Measurements from ENCODE around the gene ACER3.
"Not testable (repeated sequence)": the region's sequence is repeated elsewhere in the genome, so short reads cannot be mapped to it uniquely, and the experiment has no call there.

ACER3 gene

DNA sequence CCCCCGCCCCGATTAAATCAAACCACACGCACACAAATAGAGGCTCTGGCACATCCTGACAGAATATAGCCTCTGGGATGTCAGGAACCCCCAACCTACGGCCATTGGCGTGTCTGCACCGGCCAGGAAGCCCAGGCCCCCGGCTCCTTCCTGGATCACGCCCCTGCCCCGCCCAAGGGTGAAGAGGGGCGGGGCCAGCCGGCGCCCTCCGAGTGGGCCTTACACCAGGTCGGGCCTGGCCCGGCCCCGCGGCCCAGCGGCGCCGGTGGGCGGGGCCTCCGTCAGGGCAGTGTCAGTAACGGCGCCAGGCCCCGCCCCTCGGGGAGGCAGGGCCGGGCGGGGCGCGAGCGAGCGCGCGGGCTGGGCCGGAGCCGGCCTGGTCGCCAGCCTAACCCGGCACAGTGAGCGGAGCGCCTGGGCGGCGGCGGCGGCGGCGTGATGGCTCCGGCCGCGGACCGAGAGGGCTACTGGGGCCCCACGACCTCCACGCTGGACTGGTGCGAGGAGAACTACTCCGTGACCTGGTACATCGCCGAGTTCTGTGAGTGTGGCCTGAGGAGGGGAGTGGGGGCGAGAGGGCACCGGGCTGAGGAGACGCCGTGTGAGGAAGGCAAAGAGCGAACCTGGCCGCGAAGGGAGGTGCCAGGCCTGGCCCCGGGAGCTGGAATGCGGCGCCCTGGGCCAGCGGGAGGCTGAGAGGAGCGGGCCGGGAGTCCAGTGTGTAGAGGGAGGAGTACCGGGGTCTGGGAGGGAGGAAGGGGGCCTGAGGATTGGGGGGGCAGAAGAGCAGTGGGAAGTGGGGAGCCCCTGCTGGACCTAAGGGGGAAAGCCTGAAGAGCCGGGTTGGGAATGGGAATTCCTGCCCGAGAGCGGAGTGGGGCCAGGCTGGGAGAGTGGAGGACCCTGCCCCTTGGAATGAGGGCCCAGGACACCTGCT lies at the start of gene ACER3:
Gene ACER3, plus strand, starts transcription at position 380 of the 937 bp plus-strand sequence. Its CDS starts 59 bp downstream, at position 439.
- FAIRE-seq, result peak; percentile 72
- DNase-seq (ENCODE audit: insufficient read length, low spot score), result peak; percentile 94

DNA sequence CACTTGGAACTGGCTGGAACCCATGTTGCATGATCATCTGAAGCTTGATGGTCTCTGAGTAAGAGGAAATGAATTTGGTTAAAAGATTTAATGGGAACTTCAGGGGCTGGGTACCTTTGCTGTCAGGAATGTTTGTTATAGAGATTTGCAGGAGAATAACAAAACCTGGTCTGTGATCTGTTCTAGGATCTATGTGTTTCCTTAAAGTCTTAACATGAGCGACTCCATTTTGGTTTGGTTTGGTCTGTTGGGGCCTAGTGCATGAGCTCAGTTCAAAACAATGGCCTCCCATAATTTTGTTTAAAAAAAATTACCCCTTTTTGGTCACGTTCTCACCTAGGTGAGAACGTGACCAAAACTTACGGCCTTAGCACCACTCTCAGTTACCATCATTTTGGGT lies 49.5 kb upstream of the ACER3 start:
- no peak for FAIRE-seq
- no peak for DNase-seq (ENCODE audit: insufficient read length, low spot score)

DNA sequence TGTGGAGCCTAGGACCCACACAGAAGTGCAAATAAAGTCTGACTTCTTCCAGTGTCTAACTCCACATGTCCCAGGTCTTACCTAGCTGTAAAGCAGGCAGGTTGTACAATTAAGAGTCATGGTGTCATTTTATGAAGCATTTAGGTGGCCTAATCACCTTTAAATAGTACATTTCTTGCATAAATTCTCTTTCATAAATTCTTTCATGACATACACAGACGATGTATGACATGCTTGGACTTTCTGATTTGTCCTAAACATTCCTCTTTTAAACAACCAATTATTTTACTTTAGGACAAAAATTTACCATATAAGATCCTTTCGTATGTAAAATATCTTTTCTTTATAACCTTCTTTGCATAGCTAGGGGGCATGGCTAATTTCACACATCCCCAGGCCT lies 46.3 kb upstream of the ACER3 start:
- DNase-seq (ENCODE audit: insufficient read length, low spot score) (no peak), FAIRE-seq (no peak)

DNA sequence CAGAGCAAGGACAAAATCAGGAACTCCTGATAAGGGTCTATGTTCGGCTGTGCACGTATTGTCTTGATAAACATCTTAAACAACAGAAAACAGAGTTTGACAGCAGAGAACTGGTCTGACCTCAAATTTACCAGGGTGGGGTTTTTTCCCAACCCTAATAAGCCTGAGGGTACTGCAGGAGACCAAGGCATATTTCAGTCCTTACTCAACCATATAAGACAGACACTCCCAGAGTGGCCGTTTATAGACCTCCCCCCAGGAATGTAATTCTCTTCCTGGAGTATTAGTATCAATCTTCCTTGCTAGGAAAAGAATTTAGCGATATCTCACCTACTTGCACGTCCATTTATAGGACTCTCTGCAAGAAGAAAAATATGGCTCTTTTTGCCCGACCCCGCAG lies 45.0 kb upstream of the ACER3 start:
- not testable (repeated sequence) for DNase-seq (ENCODE audit: insufficient read length, low spot score); FAIRE-seq

DNA sequence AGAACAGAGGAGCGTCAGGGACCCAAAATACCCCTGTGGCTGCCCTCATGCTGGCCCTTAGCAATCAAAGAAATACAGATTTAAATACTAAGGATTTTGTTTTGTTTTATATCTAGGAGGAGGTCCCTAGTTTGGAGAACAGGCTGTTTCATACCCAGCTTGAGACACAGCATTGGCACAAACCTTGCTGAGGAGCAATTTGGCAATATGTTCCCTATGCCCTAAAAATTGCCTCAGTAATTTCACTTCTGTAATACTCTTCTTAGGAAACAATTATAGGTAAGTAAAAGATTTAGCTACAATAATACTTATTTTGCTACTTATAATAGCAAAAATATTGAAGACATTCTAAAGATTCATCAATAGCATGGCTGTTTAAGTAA lies 40.5 kb upstream of the ACER3 start:
- no peak for DNase-seq (ENCODE audit: insufficient read length, low spot score)
- FAIRE-seq, result no peak

- not testable (repeated sequence) for DNase-seq (ENCODE audit: insufficient read length, low spot score)
These were observed 39.3 kb upstream of the ACER3 start for GRCh38 chr11:76821396-76821795.

GRCh38 chr11:76822406-76822805 lies 38.3 kb upstream of the ACER3 start:
- no peak for FAIRE-seq

More at GRCh38 chr11:76821396-76821795, 39.3 kb upstream of the ACER3 start:
- not testable (repeated sequence) for FAIRE-seq

DNA sequence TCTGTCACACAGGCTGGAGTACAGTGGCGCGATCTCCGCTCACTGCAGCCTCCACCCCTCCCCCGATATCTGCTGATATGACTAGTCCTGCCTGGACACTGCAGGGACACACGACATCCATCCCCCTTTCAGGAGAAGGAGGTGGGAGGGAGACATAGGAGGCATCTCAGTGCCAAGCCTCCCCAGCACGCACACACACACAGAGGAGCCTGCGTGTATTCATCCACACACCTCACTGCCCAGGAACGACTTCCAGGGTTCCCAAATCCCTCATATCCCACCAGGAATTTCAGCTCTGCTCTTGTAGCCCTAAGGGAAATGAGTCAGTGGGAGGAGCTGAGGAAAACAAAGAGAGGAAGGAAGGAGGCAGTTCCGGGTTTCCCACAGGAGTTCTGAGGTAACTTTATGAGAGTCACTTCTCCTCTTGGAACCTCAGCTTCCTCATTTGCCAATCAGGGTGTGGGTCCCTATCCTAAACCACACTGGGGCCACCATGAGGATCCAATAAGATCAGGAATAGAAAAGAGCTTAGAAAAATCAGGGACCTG lies 37.2 kb upstream of the ACER3 start:
- FAIRE-seq (no peak), DNase-seq (ENCODE audit: insufficient read length, low spot score) (no peak)

More at GRCh38 chr11:76822406-76822805, 38.3 kb upstream of the ACER3 start:
- no peak for DNase-seq (ENCODE audit: insufficient read length, low spot score)

DNA sequence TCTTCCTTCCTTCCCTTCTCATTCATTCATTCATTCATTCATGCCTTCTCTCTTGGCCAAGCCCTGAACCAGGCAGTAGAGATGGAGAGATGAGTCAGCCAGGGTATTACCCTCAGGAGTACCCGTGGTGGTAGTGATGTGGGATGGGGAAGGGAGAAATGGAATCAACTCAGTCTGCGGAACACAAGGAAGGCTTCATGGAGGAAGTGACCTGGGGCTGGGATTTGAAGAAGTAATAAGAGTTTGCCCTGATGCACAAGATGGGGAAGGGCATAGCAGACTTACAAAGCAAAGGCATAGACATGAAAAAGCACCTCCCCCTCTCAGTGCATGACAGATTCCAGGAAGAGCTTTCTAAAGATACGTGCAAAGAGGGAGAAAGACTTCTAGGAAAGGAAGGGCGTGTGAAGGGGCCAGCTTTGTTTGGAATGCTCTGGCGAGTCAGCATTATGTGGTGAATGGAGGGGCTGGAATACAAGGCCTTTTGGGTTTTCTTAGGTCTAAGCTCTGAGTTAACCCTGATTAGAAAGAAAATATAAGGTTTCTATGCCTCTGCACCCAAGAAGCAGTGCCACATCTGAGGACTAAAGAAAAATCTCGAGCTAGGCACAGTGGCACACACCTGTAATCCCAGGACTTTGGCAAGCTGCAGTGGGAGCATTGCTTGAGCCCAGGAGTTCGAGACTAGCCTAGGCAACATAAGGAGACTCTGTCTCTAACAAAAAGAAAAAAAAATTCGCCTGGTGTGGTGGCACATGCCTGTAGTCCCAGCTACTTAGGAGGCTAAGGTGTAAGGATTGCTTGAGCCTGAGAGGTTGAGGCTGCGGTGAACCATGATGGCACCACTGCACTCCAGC lies 36.4 kb upstream of the ACER3 start:
- FAIRE-seq (no peak), DNase-seq (ENCODE audit: insufficient read length, low spot score) (no peak)

DNA sequence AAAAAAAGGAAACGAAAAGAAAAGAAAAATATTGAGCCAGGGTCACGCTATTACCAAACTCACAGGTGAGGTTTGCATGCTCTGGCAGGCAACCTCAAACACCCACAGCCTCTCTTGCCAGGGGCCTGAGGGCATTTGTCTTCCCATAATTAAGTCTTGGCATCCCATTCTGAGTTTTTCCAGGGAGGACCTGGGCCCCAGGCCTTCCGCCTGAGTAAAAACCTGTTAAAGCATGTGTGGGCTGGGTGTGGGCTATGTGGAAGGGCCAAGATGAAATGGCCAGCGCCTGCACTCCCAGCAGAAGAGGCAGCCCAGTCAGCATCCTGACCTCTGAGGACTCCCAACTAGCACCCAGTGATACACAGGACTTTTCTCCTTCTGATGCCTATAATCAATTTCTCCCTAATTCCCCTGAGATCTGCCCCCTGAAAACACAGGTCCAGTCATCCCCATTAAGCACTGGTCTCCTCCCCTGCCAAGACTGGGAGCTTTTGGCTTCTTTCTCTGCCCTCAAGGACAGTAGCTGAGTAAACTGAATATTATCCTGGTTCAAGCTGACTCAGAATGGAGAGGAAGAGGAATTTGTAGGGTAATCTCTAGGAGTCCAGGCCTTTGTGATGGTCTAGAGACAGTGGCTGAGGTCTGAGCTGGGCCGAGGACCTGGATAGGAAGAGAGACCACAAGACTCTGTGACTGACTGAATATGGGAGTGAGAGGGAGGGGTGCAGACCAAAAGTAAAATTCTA lies 35.6 kb upstream of the ACER3 start:
- FAIRE-seq (no peak), DNase-seq (ENCODE audit: insufficient read length, low spot score) (no peak)

- FAIRE-seq, result no peak
These were observed 34.9 kb upstream of the ACER3 start for GRCh38 chr11:76825726-76826396.

GRCh38 chr11:76826508-76826907 lies 34.2 kb upstream of the ACER3 start:
- FAIRE-seq; DNase-seq (ENCODE audit: insufficient read length, low spot score): not testable (repeated sequence)

More at GRCh38 chr11:76825726-76826396, 34.9 kb upstream of the ACER3 start:
- DNase-seq (ENCODE audit: insufficient read length, low spot score), result no peak

DNA sequence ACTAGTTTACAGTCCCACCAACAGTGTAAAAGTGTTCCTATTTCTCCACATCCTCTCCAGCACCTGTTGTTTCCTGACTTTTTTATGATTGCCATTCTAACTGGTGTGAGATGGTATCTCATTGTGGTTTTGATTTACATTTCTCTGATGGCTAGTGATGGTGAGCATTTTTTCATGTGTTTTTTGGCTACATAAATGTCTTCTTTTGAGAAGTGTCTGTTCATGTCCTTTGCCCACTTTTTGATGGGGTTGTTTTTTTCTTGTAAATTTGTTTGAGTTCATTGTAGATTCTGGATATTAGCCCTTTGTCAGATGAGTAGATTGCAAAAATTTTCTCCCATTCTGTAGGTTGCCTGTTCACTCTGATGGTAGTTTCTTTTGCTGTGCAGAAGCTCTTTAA lies 33.7 kb upstream of the ACER3 start:
- not testable (repeated sequence) for DNase-seq (ENCODE audit: insufficient read length, low spot score); FAIRE-seq

GRCh38 chr11:76830639-76831327 lies 29.9 kb upstream of the ACER3 start:
- no peak for FAIRE-seq
- no peak for DNase-seq (ENCODE audit: insufficient read length, low spot score)

GRCh38 chr11:76831686-76832310 lies 28.9 kb upstream of the ACER3 start:
- FAIRE-seq (no peak), DNase-seq (ENCODE audit: insufficient read length, low spot score) (no peak)

DNA sequence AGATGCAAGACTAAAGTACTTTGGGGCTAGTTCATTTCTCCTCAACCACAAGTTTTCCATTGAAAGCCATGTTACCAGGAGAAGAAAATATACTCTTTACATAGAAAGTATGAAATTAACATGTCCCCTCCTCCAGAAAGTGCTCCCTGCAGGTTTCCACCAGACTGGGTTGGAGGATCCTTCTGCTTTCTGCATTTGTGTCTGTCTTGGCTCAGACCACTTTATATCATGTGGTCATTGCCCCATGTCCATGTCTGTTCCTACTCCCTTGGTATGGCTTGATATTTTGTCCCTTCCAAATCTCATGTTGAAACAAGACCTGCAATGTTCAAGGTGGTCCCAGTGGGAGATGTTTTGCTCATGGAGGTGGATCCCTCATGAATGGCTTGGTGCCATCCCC lies 28.4 kb upstream of the ACER3 start:
- FAIRE-seq, result no peak
- DNase-seq (ENCODE audit: insufficient read length, low spot score), result no peak

DNA sequence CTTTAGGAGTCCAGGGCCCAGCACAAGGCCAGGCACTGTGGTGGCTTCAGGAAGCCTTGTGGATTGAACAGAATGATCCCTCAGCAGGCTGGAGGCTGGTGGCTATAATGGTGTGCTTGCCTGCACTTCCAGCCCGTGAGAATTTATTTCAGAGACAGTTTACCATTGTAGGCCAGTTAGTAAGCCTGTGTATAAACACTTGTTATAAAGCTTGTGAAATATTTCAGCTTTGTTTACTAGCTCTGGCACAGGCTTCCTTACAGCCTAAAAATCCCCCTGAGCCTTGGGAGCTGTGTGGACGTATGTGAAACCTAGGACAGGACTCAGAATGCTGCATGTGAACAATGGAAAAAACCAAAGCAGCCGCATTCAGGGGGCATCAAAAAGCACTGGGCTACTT lies 26.6 kb upstream of the ACER3 start:
- FAIRE-seq (no peak), DNase-seq (ENCODE audit: insufficient read length, low spot score) (no peak)

DNA sequence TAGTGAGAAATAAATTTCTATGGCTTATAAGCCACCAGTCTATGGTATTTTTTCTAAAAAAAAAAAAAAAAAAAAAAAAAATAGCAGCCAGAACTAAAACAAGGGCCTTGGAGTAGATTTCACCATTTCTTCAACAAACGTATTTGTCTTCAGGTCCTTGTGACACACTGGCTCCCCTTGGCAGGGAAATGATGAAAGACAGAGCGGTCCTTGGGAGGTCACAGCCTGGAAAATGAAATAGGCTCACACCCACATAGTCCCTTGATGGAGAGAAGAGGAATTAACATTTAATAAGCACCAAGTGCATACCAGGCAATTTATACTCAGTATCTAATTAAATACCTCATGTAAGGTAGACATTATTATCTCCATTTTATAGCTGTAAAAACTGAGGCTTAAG lies 25.7 kb upstream of the ACER3 start:
- FAIRE-seq (no peak), DNase-seq (ENCODE audit: insufficient read length, low spot score) (no peak)
